Smooth muscle cell (in vitro differentiated cells): ENCODE measurements around the gene POU6F1. TPM values are rescaled to one million over a fixed set of nuclear protein-coding genes. Genes with fewer than 3 reads are reported as not detected.

Experiments used
- DNase-seq: peaks from one replicate; lab custom pipeline; 2025; ENCODE audit not compliant: unreplicated experiment; lab: John Stamatoyannopoulos, UW
- H2AFZ ChIP-seq: fragments of 200-600 bp; sonication (generic); 2 replicates; pipeline ENCODE4 v1.6.0; 2016; ENCODE audit warnings: antibody characterized with exemption, low read depth, mild to moderate bottlenecking
- H3F3A ChIP-seq: fragments of 200-600 bp; sonication (generic); 2 replicates; pipeline ENCODE4 v1.6.0; 2017; ENCODE audit warnings: antibody characterized with exemption, low read depth
- H3K27ac ChIP-seq: fragments of 200-600 bp; sonication (generic); 2 replicates; pipeline ENCODE4 v1.5.1; 2016; ENCODE audit warnings: low read depth, mild to moderate bottlenecking
- H3K27me3 ChIP-seq: fragments of 200-600 bp; sonication (generic); 2 replicates; pipeline ENCODE4 v1.6.1; 2016; ENCODE audit warnings: low read depth, mild to moderate bottlenecking
- H3K36me3 ChIP-seq: fragments of 200-600 bp; sonication (generic); 2 replicates; pipeline ENCODE4 v1.5.1; 2016; ENCODE audit warnings: low read depth
- H3K4me1 ChIP-seq: fragments of 200-600 bp; sonication (generic); 2 replicates; pipeline ENCODE4 v1.5.1; 2016; ENCODE audit warnings: low read depth
- H3K4me2 ChIP-seq: fragments of 200-600 bp; sonication (generic); 2 replicates; pipeline ENCODE4 v1.6.0; 2016; ENCODE audit warnings: mild to moderate bottlenecking
- H3K4me3 ChIP-seq: fragments of 200-600 bp; sonication (generic); 2 replicates; pipeline ENCODE4 v1.5.1; 2016; ENCODE audit warnings: mild to moderate bottlenecking
- H3K79me2 ChIP-seq: fragments of 200-600 bp; sonication (generic); 2 replicates; pipeline ENCODE4 v1.6.0; 2016; ENCODE audit warnings: low read depth, mild to moderate bottlenecking
- H3K9ac ChIP-seq: fragments of 200-600 bp; sonication (generic); 2 replicates; pipeline ENCODE4 v1.6.0; 2016; ENCODE audit warnings: low read depth
- H3K9me3 ChIP-seq: fragments of 200-600 bp; sonication (generic); replicated peaks from 2 replicates; pipeline ENCODE4 v1.5.1; 2016; ENCODE audit warnings: low read depth
- H4K20me1 ChIP-seq: fragments of 200-600 bp; sonication (generic); 2 replicates; pipeline ENCODE4 v1.6.0; 2016; ENCODE audit warnings: low read depth
- WGBS: methylation state at CpG from one replicate; pipeline ENCODE4 v1.1.7; 2016; ENCODE audit warnings: low lambda C conversion rate; 5-methylcytosine and 5-hydroxymethylcytosine counted together
- polyA plus RNA-seq: library from polyadenylated mRNA; unstranded; fragments of >200 nt; fragmentation: Nextera tagmentation; extraction: Ambion mirVana; gene quantifications from 2 replicates; pipeline ENCODE4 v1.2.1, GENCODE V29; 2016
- total RNA-seq: library from RNA; depleted of rRNA; stranded (reverse); fragments of >200 nt; gene quantifications from 2 replicates; pipeline ENCODE4 v1.2.3, GENCODE V29; 2014
- TF ChIP-seq, protein P1 (sequence below): fragments of 200-600 bp; sonication (generic); IDR thresholded peaks from 2 replicates; pipeline ENCODE4 v1.5.1; 2017; ENCODE audit warnings: borderline replicate concordance, mild to moderate bottlenecking, antibody characterized with exemption; ENCODE audit not compliant: insufficient read depth, poor library complexity, severe bottlenecking

The POU6F1 gene
- total and polyA plus RNA-seq, 2 experiments from 2014 or later, result 4.6 to 7.9 TPM

DNA sequence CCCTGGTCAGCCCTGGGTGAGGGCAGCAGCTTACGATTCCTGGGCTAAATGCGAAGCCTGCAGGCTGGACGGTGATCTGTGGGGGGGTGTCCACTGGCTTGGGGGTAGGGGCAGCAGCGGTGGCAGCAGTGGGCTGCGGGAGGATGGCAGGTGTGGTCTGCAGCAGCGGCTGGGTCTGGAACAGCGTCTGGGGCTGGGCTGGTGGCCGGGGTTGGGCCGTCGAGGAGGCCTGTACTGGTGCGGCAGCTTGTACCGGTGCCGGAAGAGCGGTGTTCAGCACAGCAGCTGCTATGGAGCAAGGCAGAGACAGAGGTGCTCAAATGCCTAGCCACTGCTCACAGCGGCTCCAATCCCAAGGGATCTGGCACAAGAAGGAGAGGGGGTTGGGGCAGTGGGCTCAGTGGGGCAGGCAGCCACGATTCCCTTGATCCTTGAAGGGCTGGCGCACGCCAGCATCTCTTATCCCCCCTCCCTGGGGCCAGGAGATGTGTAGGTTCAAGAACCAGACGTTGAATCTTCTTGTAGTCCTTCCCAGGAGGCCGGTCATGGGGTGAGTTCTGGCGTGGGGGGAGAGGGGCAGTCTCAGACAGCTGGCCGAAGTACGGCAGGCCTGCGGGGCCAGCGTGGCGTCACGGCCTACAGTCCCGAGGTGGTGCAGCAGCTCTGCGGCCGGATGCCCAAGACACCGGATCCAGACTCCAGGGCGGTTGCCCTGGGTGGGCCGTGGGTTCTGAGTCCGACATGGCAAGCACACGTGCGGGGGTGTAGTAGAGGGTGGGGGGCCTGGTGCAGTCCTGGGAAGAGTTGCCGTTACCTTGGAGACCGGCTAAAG is 19.9 kb downstream of the POU6F1 start:
- H3K9me3 ChIP-seq, result no peaks in the 10 kb centered on the region
- no peak for DNase-seq
- H3K9ac ChIP-seq, result no peak overlapping the region
- H3K36me3 ChIP-seq, result no peaks in the 10 kb centered on the region
- TF ChIP-seq, protein P1, sequence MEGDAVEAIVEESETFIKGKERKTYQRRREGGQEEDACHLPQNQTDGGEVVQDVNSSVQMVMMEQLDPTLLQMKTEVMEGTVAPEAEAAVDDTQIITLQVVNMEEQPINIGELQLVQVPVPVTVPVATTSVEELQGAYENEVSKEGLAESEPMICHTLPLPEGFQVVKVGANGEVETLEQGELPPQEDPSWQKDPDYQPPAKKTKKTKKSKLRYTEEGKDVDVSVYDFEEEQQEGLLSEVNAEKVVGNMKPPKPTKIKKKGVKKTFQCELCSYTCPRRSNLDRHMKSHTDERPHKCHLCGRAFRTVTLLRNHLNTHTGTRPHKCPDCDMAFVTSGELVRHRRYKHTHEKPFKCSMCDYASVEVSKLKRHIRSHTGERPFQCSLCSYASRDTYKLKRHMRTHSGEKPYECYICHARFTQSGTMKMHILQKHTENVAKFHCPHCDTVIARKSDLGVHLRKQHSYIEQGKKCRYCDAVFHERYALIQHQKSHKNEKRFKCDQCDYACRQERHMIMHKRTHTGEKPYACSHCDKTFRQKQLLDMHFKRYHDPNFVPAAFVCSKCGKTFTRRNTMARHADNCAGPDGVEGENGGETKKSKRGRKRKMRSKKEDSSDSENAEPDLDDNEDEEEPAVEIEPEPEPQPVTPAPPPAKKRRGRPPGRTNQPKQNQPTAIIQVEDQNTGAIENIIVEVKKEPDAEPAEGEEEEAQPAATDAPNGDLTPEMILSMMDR, result no peak
- H3K4me1 ChIP-seq, result no peaks in the 10 kb centered on the region
- no peaks in the 10 kb centered on the region for H3K27me3 ChIP-seq
- no peak overlapping the region for H3K27ac ChIP-seq
- no peak overlapping the region for H3K4me2 ChIP-seq
- H4K20me1 ChIP-seq, result no peaks in the 10 kb centered on the region
- WGBS, result 95% methylated on average over 38 of the region's 38 CpGs
- H2AFZ ChIP-seq, result no peak overlapping the region
- no peaks in the 10 kb centered on the region for H3K79me2 ChIP-seq
- no peak overlapping the region for H3K4me3 ChIP-seq
- H3F3A ChIP-seq, result no peaks in the 10 kb centered on the region

DNA sequence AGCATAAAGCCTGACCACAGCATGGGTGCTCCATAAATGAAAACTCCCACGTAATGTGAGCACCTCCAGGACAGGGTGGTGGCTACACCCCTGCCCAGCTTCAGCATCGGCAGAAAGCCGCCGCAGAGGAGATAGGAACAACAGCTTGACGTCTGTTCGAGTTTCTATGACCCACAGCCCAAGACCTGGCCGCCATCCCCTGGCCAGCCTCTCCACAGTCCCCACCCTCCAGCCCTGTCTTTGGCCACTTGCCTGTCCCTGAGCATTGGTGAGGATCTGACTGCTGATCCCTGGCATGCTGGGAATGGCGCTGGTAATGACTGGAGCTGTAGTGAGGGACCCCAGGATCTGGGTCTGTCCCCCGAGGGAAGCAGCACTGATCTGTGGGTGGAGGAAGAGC is 21.3 kb downstream of the POU6F1 start:
- H3K9me3 ChIP-seq, result no peaks in the 10 kb centered on the region
- no peaks in the 10 kb centered on the region for H3K36me3 ChIP-seq
- no peaks in the 10 kb centered on the region for H3K27me3 ChIP-seq
- TF ChIP-seq, protein P1, result no peak
- no peaks in the 10 kb centered on the region for H4K20me1 ChIP-seq
- 97% methylated on average over 9 of the region's 9 CpGs for WGBS
- no peaks in the 10 kb centered on the region for H3K4me1 ChIP-seq
- no peak overlapping the region for H2AFZ ChIP-seq
- H3K79me2 ChIP-seq, result no peaks in the 10 kb centered on the region
- H3K4me3 ChIP-seq, result no peak overlapping the region
- no peaks in the 10 kb centered on the region for H3F3A ChIP-seq
- H3K27ac ChIP-seq, result no peak overlapping the region
- H3K9ac ChIP-seq, result no peak overlapping the region
- no peak for DNase-seq
- no peak overlapping the region for H3K4me2 ChIP-seq

DNA sequence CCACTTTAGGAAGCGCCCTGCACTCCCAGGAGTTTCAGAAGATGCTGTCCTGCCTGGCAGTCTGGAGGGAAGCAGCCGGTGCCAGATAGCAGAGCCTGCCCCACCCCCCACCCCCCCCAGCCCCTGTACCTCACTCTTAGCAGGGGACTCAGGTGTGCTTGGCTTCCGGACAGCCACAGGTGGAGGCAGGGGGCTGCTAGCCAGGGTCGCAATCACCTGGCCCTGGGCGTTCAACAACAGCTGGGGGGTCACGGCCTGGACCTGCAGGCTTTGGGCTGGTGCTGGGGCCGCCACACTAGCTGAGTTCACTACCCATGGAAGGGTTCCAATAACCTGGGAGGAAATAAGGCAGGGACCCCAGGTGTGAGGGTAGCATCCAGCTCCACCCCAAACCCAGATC is 22.0 kb downstream of the POU6F1 start:
- no peaks in the 10 kb centered on the region for H3F3A ChIP-seq
- no peaks in the 10 kb centered on the region for H3K27me3 ChIP-seq
- no peak for DNase-seq
- H3K9me3 ChIP-seq, result no peaks in the 10 kb centered on the region
- 100% methylated on average over 7 of the region's 7 CpGs for WGBS
- H3K4me3 ChIP-seq, result no peak overlapping the region
- H3K79me2 ChIP-seq, result no peaks in the 10 kb centered on the region
- H3K9ac ChIP-seq, result no peak overlapping the region
- H4K20me1 ChIP-seq, result no peaks in the 10 kb centered on the region
- no peak overlapping the region for H2AFZ ChIP-seq
- no peak overlapping the region for H3K27ac ChIP-seq
- H3K4me2 ChIP-seq, result no peak overlapping the region
- no peaks in the 10 kb centered on the region for H3K4me1 ChIP-seq
- no peaks in the 10 kb centered on the region for H3K36me3 ChIP-seq
- TF ChIP-seq, protein P1, result no peak

DNA sequence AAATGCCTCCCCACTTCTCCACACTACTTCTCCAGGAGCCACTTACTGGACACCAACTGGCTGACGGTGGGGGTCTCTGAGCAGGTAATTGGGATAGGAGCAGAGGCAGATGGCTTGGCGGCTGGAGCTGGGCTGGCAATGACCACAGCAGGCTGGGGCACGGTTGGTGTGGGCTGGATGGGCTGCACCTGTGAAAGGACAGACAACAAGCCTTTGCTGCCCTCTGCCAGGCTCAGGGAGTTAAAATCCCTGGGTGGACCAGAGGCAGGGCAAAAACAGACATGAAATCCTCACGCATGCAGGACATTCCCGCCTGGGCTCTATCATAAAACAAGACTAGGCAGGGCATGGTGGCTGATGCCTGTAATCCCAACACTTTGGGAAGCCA is 25.6 kb downstream of the POU6F1 start:
- no peak overlapping the region for H3K27ac ChIP-seq
- no peak overlapping the region for H3K9ac ChIP-seq
- no peaks in the 10 kb centered on the region for H4K20me1 ChIP-seq
- H3K4me2 ChIP-seq, result no peak overlapping the region
- no peak overlapping the region for H3K4me3 ChIP-seq
- H3K4me1 ChIP-seq, result peaks cover 4% of the 10 kb centered on the region
- no peak overlapping the region for H2AFZ ChIP-seq
- H3F3A ChIP-seq, result no peaks in the 10 kb centered on the region
- no peaks in the 10 kb centered on the region for H3K27me3 ChIP-seq
- WGBS, result 95% methylated on average over 5 of the region's 5 CpGs
- DNase-seq, result no peak
- TF ChIP-seq, protein P1, result no peak
- H3K79me2 ChIP-seq, result no peaks in the 10 kb centered on the region
- H3K9me3 ChIP-seq, result no peaks in the 10 kb centered on the region
- H3K36me3 ChIP-seq, result no peaks in the 10 kb centered on the region
